Karpas-422 (cell line): ENCODE results near the gene ADGRG1. TPM values are rescaled to one million over a fixed set of nuclear protein-coding genes. Genes with fewer than 3 reads are reported as not detected.

Experiments used
- DNase-seq: peaks from one replicate; pipeline ENCODE4 v3.0.0-alpha.2; 2015
- H2AFZ ChIP-seq: fragments of 200-600 bp; sonication (generic); 2 replicates; pipeline ENCODE4 v1.6.1; 2014; ENCODE audit warnings: antibody characterized with exemption, low read length, mixed read lengths
- H3K27ac ChIP-seq: fragments of 200-600 bp; sonication (generic); 2 replicates; pipeline ENCODE4 v1.5.1; 2014; ENCODE audit warnings: mild to moderate bottlenecking, low read length, moderate library complexity
- H3K27me3 ChIP-seq: fragments of 200-600 bp; sonication (generic); 2 replicates; pipeline ENCODE4 v1.6.1; 2014; ENCODE audit warnings: low read length, mixed read lengths
- H3K36me3 ChIP-seq: fragments of 200-600 bp; sonication (generic); 2 replicates; pipeline ENCODE4 v1.6.1; 2014; ENCODE audit warnings: low read length, mixed read lengths; ENCODE audit not compliant: insufficient read depth
- H3K4me1 ChIP-seq: fragments of 200-600 bp; sonication (generic); 2 replicates; pipeline ENCODE4 v1.6.1; 2014; ENCODE audit warnings: mild to moderate bottlenecking, low read length, mixed read lengths
- H3K4me2 ChIP-seq: fragments of 200-600 bp; sonication (generic); 2 replicates; pipeline ENCODE4 v1.6.1; 2014; ENCODE audit warnings: low read length, low read depth, mild to moderate bottlenecking; ENCODE audit not compliant: poor library complexity, severe bottlenecking
- H3K4me3 ChIP-seq: fragments of 200-600 bp; sonication (generic); 2 replicates; pipeline ENCODE4 v1.5.1; 2014; ENCODE audit warnings: mild to moderate bottlenecking, antibody characterized with exemption, low read length, mixed read lengths
- H3K79me2 ChIP-seq: fragments of 200-600 bp; sonication (generic); 2 replicates; pipeline ENCODE4 v1.6.1; 2014; ENCODE audit warnings: mild to moderate bottlenecking, low read length, mixed read lengths
- H3K9ac ChIP-seq: fragments of 200-600 bp; sonication (generic); 2 replicates; pipeline ENCODE4 v1.6.0; 2014; ENCODE audit warnings: low read length
- H3K9me2 ChIP-seq: fragments of 200-600 bp; sonication (generic), shearing (Covaris generic); replicated peaks from 2 replicates; pipeline ENCODE4 v1.6.0; 2014; ENCODE audit warnings: mild to moderate bottlenecking, low read length, moderate library complexity; ENCODE audit not compliant: insufficient read depth
- H3K9me3 ChIP-seq: fragments of 300-700, 200-600 bp; sonication (generic); 2 replicates; pipeline ENCODE4 v1.6.1; 2014; ENCODE audit warnings: low read length, mixed read lengths
- H4K20me1 ChIP-seq: fragments of 200-600 bp; sonication (generic); 2 replicates; pipeline ENCODE4 v1.6.1; 2014; ENCODE audit warnings: mild to moderate bottlenecking, antibody characterized with exemption, low read length, low read depth; ENCODE audit not compliant: insufficient read depth
- total RNA-seq: library from RNA; depleted of rRNA; stranded (reverse); fragments of >200 nt; shearing (Covaris generic); gene quantifications from 2 replicates; pipeline ENCODE4 v1.2.3, GENCODE V29; 2014; ENCODE audit warnings: low replicate concordance

The ADGRG1 gene
- total RNA-seq, 1 experiment from 2014 or later = not detected

DNA sequence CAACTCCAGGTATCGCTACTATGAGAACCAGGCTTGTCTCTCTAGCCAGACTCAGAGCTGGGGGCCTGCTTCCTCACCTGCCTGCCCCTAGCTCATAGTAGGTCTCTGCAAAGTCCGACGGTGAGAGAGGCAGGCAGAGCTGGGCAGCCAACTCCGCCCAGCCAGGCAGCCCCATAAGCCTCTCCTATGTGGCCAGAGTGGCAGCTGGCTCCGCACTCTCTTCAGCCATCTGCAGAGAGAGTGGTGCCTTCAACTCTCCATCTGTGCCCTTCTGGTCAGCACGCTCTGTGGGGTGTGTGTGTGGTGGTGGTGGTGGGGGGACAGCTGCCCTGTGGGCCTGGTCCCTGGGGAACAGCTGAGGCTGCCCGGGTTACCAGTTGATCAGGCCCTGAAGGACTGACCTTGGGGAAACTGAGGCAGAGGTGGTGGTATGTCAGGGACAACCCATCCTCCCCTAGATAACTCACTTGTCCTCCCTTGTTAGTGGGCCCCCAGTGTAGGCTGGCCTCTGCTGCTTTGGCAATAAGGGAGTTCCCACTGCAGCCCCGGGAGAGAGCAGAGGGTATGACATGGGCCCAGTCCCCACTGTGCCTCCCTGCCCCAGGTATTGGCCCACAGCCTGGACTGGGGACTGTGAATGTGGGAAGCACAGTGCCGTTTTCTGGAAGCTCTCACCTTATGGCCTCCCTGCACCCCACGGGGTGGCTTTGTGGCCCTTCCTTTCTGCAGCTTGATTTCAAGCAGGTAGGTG lies 1.8 kb upstream of the ADGRG1 start:
- Histone ChIP-seq H3K9ac (no peak overlapping the region), H3K4me1 (no peaks in the 10 kb centered on the region), H3K9me3 (no peaks in the 10 kb centered on the region), H3K36me3 (no peaks in the 10 kb centered on the region), H4K20me1 (no peaks in the 10 kb centered on the region), H3K4me2 (no peak overlapping the region), H2AFZ (no peak overlapping the region), H3K27ac (no peak overlapping the region), H3K9me2 (no peaks in the 10 kb centered on the region), H3K79me2 (no peaks in the 10 kb centered on the region), H3K27me3 (no peaks in the 10 kb centered on the region), H3K4me3 (no peak overlapping the region)
- no peak for DNase-seq

DNA sequence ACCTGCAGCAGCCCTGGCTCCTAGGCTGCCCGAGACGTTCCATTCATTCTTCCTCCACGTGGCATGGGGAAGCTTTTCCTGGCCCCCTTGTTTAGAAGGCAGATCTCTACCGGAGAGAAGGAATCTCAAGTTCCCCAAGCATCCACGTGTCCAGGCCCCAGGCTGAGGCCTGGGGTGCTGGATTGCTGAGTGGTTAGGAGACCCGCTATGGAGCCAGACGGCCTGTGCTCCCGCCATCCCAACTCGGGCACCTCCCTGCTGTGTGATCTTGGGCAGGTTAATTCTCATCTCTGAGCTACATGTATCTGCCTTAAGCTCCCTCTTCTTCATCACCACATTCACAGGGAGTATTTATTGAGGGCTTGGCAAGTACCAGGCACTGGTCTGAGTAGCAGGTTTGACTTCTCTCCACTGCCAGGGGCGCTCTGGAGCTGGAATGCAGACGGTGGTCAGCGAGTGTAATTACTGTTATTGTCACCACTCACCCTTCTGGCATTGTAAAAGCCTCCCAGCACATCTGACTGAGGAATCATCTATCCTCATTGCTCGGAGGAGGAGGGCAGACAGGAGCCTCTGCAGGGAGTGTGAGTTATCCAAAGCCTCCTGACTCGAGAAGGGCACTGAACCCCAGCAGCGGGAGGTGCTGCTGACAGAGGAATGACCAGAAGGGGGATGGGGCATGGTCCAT lies 1.1 kb upstream of the ADGRG1 start:
- Histone ChIP-seq H3K79me2 (no peaks in the 10 kb centered on the region), H3K9me3 (no peaks in the 10 kb centered on the region), H3K9me2 (no peaks in the 10 kb centered on the region), H4K20me1 (no peaks in the 10 kb centered on the region), H3K4me3 (no peak overlapping the region), H3K9ac (no peak overlapping the region), H3K36me3 (no peaks in the 10 kb centered on the region), H3K4me1 (no peaks in the 10 kb centered on the region), H2AFZ (no peak overlapping the region), H3K27ac (no peak overlapping the region), H3K4me2 (no peak overlapping the region), H3K27me3 (no peaks in the 10 kb centered on the region)
- no peak for DNase-seq

DNA sequence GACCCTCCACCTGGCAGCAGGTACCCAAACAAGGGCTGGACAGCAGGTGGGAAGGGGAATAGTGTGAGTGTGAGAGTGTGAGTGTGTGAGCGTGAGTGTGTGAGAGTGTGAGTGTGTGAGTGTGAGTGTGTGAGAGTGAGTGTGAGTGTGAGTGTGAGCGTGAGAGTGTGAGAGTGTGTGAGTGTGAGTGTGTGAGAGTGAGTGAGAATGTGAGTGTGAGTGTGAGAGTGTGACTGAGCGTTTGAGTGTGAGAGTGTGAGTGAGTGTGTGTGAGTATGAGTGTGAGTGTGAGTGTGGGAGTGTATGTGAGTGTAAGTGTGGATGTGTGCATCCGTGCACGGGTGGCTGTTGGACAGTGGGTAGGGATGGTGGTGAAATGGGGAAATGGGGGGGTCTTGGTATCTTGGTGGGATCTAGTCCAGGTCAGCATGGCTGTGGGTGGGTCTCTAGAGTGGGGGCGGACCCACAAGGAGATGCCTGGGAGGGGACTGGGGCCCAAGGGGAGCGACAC lies 408 bp downstream of the ADGRG1 start:
- Histone ChIP-seq H2AFZ (no peak overlapping the region), H3K36me3 (no peaks in the 10 kb centered on the region), H4K20me1 (no peaks in the 10 kb centered on the region), H3K9me2 (no peaks in the 10 kb centered on the region), H3K4me3 (no peak overlapping the region), H3K27me3 (no peaks in the 10 kb centered on the region), H3K4me2 (no peak overlapping the region), H3K79me2 (no peaks in the 10 kb centered on the region), H3K9me3 (no peaks in the 10 kb centered on the region), H3K27ac (no peak overlapping the region), H3K9ac (no peak overlapping the region), H3K4me1 (no peaks in the 10 kb centered on the region)
- no peak for DNase-seq

DNA sequence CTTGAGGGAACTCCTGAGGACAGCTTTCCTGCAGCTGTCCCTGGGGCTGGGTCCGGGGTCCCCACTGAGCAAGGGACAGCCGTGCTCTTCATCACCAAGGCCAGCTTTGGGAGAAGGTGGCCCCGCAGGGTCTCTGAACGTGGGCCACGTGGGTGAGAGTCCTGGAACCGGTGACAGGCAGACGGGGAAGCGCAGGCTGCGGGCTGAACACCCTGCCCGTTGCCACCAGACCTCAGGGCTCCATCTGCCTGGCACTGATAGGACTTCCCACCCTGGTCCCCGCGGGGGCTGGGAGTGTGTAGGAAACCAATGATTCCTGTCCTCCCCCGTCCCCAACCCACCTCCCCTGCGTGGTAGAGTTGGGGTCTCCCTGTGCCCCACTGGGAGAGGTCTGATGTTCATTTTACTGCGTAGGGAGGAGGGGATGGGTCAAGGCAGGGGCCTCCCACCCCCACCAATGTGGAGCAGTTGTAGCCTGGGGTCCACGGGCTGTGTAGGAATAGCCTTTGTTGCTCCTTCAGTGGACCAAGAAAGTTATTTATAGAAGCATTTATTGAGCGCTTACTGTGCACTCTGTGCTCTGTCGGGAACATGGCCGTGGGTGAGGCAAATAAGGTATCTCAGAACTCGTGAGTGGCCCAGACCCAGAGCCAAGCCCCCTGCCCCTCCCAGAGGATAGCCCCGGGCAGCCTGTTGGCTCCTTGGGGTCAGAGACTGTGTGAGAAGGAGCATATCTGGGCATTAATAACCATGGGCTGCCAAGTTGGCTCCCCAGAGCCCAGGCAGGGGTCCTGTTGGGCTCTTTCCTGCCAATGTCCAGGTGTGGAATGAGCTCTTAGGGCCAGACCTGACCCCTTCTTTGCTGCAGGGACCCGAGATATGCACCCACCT lies 1.3 kb downstream of the ADGRG1 start:
- H3K79me2 ChIP-seq = no peaks in the 10 kb centered on the region
- no peak overlapping the region for H3K9ac ChIP-seq
- no peak overlapping the region for H3K27ac ChIP-seq
- no peaks in the 10 kb centered on the region for H3K9me2 ChIP-seq
- no peak for DNase-seq
- H3K36me3 ChIP-seq = no peaks in the 10 kb centered on the region
- H2AFZ ChIP-seq = no peak overlapping the region
- no peaks in the 10 kb centered on the region for H3K27me3 ChIP-seq
- H4K20me1 ChIP-seq = no peaks in the 10 kb centered on the region; the same call in 1 of the 2 replicates
- no peaks in the 10 kb centered on the region for H3K4me1 ChIP-seq
- no peak overlapping the region for H3K4me3 ChIP-seq
- H3K4me2 ChIP-seq = no peak overlapping the region
- no peaks in the 10 kb centered on the region for H3K9me3 ChIP-seq

DNA sequence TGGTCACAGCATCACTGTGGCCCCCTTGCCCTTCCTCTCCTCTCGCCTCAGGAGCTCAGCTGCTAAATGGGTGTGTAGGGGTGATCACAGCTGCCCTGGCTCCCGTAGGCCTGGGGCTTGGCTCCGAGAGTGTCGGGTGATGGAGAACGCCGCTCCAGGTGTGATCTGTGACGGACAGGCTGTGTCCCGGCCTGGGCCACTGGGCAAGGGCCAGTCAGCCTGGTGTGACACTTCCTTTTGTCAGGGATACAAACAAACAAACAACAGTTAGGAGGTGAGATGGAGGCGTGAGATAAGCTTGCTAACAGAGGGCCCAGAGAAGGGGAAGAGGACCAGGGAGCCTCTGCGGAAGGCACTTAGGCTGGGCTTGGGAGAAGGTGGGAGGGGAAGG lies 2.0 kb downstream of the ADGRG1 start:
- Histone ChIP-seq H3K4me3 (no peak overlapping the region), H3K79me2 (no peaks in the 10 kb centered on the region)

DNA sequence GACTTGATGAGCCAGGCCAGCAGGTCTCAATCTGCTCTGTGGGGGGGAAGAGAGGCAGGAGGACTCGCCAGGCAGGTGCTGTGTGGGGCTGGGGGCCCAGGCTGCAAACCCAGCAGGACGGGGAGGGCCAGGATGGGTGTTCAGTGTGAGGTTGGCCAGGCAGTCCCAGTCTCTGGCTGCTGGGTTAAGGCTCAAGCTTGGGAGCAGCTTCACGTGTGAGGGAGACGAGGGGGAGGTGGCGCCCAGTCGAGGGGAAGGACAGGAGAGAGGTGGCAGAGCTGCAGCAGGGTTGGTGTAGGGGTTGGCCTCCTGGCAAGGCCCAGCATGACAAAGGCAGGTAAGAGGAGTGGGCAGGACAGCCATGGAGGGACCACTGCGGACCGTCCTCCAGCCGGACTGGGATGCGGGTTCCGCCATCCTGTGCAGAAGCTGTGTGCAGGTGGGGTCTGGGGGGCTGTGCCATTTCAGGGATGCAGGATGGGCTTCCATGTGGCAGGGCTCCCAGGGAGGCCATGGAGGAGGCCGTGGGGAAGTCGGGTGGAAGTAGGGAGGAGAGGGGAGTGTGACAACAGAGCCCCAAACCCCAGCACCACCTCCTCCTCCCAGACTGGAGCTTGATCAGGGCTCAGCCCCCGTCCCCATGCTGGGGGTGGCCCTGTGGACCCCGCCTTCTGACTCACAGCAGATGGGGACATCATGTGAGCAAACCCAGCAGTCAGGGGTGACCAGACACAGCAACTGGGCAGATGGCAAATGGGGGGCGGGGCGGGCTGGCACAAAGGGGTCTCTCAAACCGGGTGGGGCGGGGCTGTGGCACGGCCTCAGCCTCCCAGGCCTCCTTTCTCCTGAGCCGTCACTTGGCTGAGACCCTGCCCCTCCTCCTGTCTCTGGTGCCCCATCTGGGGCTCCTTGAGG lies 2.8 kb downstream of the ADGRG1 start:
- Histone ChIP-seq H3K4me2 (no peak overlapping the region), H3K4me1 (no peaks in the 10 kb centered on the region), H3K9me3 (no peaks in the 10 kb centered on the region), H3K9me2 (no peaks in the 10 kb centered on the region), H4K20me1 (no peaks in the 10 kb centered on the region; the same call in 1 of the 2 replicates), H3K4me3 (no peak overlapping the region), H3K27me3 (no peaks in the 10 kb centered on the region), H3K9ac (no peak overlapping the region), H2AFZ (no peak overlapping the region), H3K36me3 (no peaks in the 10 kb centered on the region), H3K27ac (no peak overlapping the region), H3K79me2 (no peaks in the 10 kb centered on the region)
- no peak for DNase-seq

More for the DNA sequence above, 2.0 kb downstream of the ADGRG1 start:
- DNase-seq = no peak
- H3K9me3 ChIP-seq = no peaks in the 10 kb centered on the region
- no peak overlapping the region for H3K4me2 ChIP-seq
- no peak overlapping the region for H3K27ac ChIP-seq
- no peaks in the 10 kb centered on the region for H3K27me3 ChIP-seq
- H3K9ac ChIP-seq = no peak overlapping the region
- H3K4me1 ChIP-seq = no peaks in the 10 kb centered on the region
- H2AFZ ChIP-seq = no peak overlapping the region
- H4K20me1 ChIP-seq = no peaks in the 10 kb centered on the region; the same call in 1 of the 2 replicates
- H3K36me3 ChIP-seq = no peaks in the 10 kb centered on the region
- no peaks in the 10 kb centered on the region for H3K9me2 ChIP-seq

DNA sequence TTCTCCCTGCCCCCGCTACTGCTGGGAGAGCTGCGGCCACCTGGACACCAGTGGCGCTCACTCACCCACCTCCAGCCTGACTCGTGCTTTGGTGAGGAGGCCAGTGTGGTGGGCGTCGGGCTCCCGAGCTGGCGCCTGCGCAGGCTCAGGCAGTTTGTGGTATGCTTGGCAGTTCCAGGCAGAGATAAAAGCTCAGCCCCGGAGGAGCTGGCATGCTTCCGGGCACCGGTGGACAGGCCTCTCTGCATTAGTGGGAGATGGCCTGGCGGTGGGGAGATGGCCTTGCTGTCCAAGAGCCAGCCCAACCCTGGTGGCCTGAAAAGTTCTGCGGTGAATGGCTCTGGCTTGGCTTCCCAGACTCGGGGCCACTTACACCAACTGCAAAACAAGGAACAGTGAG lies 4.1 kb downstream of the ADGRG1 start:
- H3K9ac ChIP-seq = no peak overlapping the region
- no peak overlapping the region for H3K27ac ChIP-seq
- no peak for DNase-seq
- no peak overlapping the region for H3K4me3 ChIP-seq
- no peaks in the 10 kb centered on the region for H3K4me1 ChIP-seq
- no peaks in the 10 kb centered on the region for H3K79me2 ChIP-seq
- no peaks in the 10 kb centered on the region for H3K9me3 ChIP-seq
- no peaks in the 10 kb centered on the region; the same call in 1 of the 2 replicates for H4K20me1 ChIP-seq
- no peaks in the 10 kb centered on the region for H3K27me3 ChIP-seq
- H2AFZ ChIP-seq = no peak overlapping the region
- H3K4me2 ChIP-seq = no peak overlapping the region
- no peaks in the 10 kb centered on the region for H3K36me3 ChIP-seq
- H3K9me2 ChIP-seq = no peaks in the 10 kb centered on the region
